ENCODE results near the gene TBC1D4.
"Not testable (repeated sequence)": the region's sequence is repeated elsewhere in the genome, so short reads cannot be mapped to it uniquely, and the experiment has no call there.

TBC1D4 gene

GRCh38 chr13:75352641-75353327 lies 129.2 kb downstream of the TBC1D4 start:
- no peak for DNase-seq

GRCh38 chr13:75351538-75351937 lies 130.4 kb downstream of the TBC1D4 start:
- DNase-seq = not testable (repeated sequence)

GRCh38 chr13:75347925-75348324 lies 134.0 kb downstream of the TBC1D4 start:
- no peak for DNase-seq

- no peak for DNase-seq
These were observed 134.5 kb downstream of the TBC1D4 start for GRCh38 chr13:75347457-75347856.

GRCh38 chr13:75345193-75345592 lies 136.8 kb downstream of the TBC1D4 start:
- DNase-seq = no peak

- DNase-seq = no peak
These were observed 140.9 kb downstream of the TBC1D4 start for GRCh38 chr13:75341028-75341427.

GRCh38 chr13:75339635-75340374 lies 142.2 kb downstream of the TBC1D4 start:
- no peak for DNase-seq

- DNase-seq = no peak
These were observed 147.1 kb downstream of the TBC1D4 start for GRCh38 chr13:75334634-75335447.

GRCh38 chr13:75333103-75333502 lies 148.9 kb downstream of the TBC1D4 start:
- no peak for DNase-seq

- DNase-seq = no peak
These were observed 150.1 kb downstream of the TBC1D4 start for GRCh38 chr13:75331792-75332349.

- no peak for DNase-seq
These were observed 151.2 kb downstream of the TBC1D4 start for GRCh38 chr13:75330770-75331169.

- no peak for DNase-seq
These were observed 152.2 kb downstream of the TBC1D4 start for GRCh38 chr13:75329723-75330122.

GRCh38 chr13:75329097-75329496 lies 152.9 kb downstream of the TBC1D4 start:
- DNase-seq = no peak

- peak; percentile 32 for DNase-seq
These were observed 154.8 kb downstream of the TBC1D4 start for GRCh38 chr13:75327135-75327510.

GRCh38 chr13:75326173-75327134 lies 155.5 kb downstream of the TBC1D4 start:
- peak; percentile 65 for DNase-seq

GRCh38 chr13:75325711-75326110 lies 156.3 kb downstream of the TBC1D4 start:
- DNase-seq = no peak

GRCh38 chr13:75324413-75324940 lies 157.5 kb downstream of the TBC1D4 start:
- DNase-seq = no peak

- DNase-seq = no peak
These were observed 160.9 kb downstream of the TBC1D4 start for GRCh38 chr13:75321084-75321483.

- DNase-seq = no peak
These were observed 162.7 kb downstream of the TBC1D4 start for GRCh38 chr13:75319254-75319653.

GRCh38 chr13:75318138-75318833 lies 163.7 kb downstream of the TBC1D4 start:
- DNase-seq = peak; percentile 12

GRCh38 chr13:75316427-75316826 lies 165.5 kb downstream of the TBC1D4 start:
- DNase-seq = no peak
